IPS DF 6.9 (cell line): Measurements from ENCODE around the gene ZNF629.

Experiments used
- DNase-seq: peaks from one replicate; pipeline ENCODE4 v3.0.0-alpha.2; 2013; ENCODE audit warnings: low read depth, low spot score
- H3K27ac ChIP-seq: one replicate; pipeline ENCODE4 v1.5.1; 2013; ENCODE audit warnings: low read length, control low read depth
- H3K27me3 ChIP-seq: 2 replicates; pipeline ENCODE4 v1.6.1; 2013; ENCODE audit warnings: mild to moderate bottlenecking, low read length; ENCODE audit not compliant: control insufficient read depth, insufficient read depth
- H3K36me3 ChIP-seq: 2 replicates; pipeline ENCODE4 v1.6.1; 2013; ENCODE audit warnings: low read length; ENCODE audit not compliant: control insufficient read depth, insufficient read depth
- H3K4me1 ChIP-seq: 2 replicates; pipeline ENCODE4 v1.6.1; 2013; ENCODE audit warnings: low read length; ENCODE audit not compliant: control insufficient read depth, insufficient read depth
- H3K4me3 ChIP-seq: 2 replicates; pipeline ENCODE4 v1.5.1; 2013; ENCODE audit warnings: mild to moderate bottlenecking, low read length
- H3K9me3 ChIP-seq: 2 replicates; pipeline ENCODE4 v1.6.1; 2013; ENCODE audit warnings: low read length, inconsistent platforms; ENCODE audit not compliant: control insufficient read depth, insufficient read depth
- WGBS: extraction: QIAGEN DNeasy Blood & Tissue Kit; methylation state at CpG from one replicate; pipeline ENCODE4 v1.1.7; 2013; ENCODE audit warnings: mixed read lengths, missing lambda C conversion rate; ENCODE audit not compliant: insufficient read length, insufficient coverage; 5-methylcytosine and 5-hydroxymethylcytosine counted together

ZNF629 gene

GRCh38 chr16:30737794-30738648 is 49.0 kb downstream of the ZNF629 start:
- Histone ChIP-seq H3K27ac (no peak overlapping the region), H3K36me3 (peaks cover 32% of the 10 kb centered on the region), H3K27me3 (no peaks in the 10 kb centered on the region), H3K4me1 (peaks cover 6% of the 10 kb centered on the region), H3K4me3 (no peak overlapping the region), H3K9me3 (no peaks in the 10 kb centered on the region)
- no peak for DNase-seq
- no CpG with 5 or more reads among the region's 25 CpGs for WGBS

DNA sequence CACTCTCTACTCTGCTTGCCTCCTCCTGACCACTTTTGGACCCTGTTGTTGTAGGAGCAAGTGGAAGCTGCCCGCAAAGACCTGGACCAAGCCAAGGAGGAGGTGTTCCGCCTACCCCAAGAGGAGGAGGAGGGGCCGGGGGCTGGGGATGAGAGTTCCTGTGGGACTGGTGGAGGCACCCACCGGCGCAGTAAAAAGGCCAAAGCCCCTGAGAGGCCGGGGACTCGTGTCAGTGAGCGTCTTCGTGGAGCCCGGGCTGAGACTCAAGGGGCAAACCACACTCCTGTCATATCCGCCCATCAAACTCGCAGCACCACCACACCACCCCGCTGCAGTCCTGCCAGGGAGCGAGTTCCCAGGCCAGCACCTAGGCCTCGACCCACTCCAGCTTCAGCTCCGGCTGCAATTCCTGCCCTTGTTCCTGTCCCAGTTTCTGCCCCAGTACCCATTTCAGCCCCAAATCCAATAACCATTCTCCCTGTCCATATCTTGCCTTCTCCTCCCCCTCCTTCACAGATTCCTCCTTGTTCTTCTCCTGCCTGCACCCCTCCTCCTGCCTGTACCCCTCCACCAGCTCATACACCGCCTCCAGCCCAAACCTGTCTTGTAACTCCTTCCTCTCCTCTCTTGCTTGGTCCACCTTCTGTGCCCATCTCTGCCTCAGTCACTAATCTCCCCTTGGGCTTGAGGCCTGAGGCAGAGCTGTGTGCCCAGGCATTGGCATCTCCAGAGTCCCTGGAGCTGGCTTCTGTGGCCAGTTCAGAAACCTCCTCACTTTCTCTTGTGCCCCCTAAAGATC is 49.8 kb downstream of the ZNF629 start:
- no peaks in the 10 kb centered on the region for H3K9me3 ChIP-seq
- H3K36me3 ChIP-seq: peaks cover 32% of the 10 kb centered on the region
- no peaks in the 10 kb centered on the region for H3K27me3 ChIP-seq
- WGBS: no CpG with 5 or more reads among the region's 17 CpGs
- H3K4me1 ChIP-seq: peaks cover 6% of the 10 kb centered on the region
- DNase-seq: no peak
- H3K4me3 ChIP-seq: no peak overlapping the region
- no peak overlapping the region for H3K27ac ChIP-seq

DNA sequence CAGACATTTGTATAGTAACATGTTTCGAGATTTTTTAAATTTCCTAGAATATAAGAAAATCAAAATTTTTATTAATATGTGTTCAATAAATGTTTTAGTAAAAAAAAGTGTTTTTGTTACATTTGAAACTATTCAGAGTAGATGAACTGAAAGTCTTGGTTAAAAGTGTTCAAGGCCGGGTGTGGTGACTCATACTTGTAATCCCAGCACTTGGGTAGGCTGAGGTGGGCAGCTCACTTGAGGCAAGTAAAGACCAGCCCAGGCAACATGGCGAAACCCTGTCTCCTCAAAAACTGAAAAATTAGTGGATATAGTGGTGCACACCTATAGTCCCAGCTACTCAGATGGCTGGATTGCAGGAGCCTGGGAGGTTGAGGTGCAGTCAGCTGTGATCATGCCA is 55.6 kb downstream of the ZNF629 start:
- Histone ChIP-seq H3K4me1 (0 out of 2 replicates have a peak, but pooled peaks cover 1% of the 10 kb centered on the region), H3K27ac (no peak overlapping the region), H3K27me3 (no peaks in the 10 kb centered on the region), H3K9me3 (no peaks in the 10 kb centered on the region), H3K36me3 (peaks cover 9% of the 10 kb centered on the region), H3K4me3 (no peak overlapping the region)
- WGBS: no CpG with 5 or more reads among the region's 3 CpGs
- no peak for DNase-seq

DNA sequence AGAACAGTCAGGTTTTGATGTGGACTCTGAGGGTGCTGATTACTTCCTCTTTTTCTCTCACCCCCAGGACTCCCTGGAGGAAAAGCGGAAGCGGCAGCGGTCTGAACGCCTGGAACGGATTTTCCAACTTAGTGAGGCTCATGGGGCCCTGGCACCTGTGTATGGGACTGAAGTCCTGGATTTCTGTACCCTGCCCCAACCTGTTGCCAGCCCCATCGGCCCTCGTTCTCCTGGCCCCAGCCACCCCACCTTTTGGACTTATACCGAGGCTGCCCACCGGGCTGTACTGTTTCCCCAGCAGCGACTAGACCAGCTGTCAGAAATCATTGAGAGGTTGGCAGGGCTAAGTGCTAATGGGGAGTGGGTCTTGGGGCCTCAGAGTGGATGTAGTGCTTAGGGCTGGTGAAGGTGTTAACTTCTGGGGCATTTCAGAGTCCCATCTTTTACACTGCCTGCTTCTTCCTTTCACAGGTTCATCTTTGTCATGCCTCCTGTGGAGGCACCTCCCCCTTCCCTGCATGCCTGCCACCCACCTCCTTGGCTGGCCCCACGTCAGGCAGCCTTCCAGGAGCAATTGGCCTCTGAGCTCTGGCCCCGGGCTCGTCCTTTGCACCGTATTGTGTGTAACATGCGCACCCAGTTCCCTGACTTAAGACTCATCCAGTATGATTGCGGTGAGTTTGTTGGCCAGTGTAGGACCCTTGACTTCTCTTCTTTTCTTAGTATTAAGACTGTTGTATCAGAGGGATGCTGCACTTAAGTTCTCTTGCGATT is 57.9 kb downstream of the ZNF629 start:
- Histone ChIP-seq H3K27me3 (no peaks in the 10 kb centered on the region), H3K4me1 (0 out of 2 replicates have a peak, but pooled peaks cover 1% of the 10 kb centered on the region), H3K36me3 (peaks cover 16% of the 10 kb centered on the region), H3K27ac (no peak overlapping the region), H3K9me3 (no peaks in the 10 kb centered on the region), H3K4me3 (no peak overlapping the region)
- no peak for DNase-seq
- WGBS: no CpG with 5 or more reads among the region's 17 CpGs
